Stimulated activated CD4-positive, alpha-beta T cell treated with anti-CD3 and anti-CD28 coated beads, TNF-alpha, amount 100 ng/mL, for 4 hours (primary cell): Measurements from ENCODE around the gene RPL39L.
"Not testable (repeated sequence)": the region's sequence is repeated elsewhere in the genome, so short reads cannot be mapped to it uniquely, and the experiment has no call there.

Source experiments
- DNase-seq, 3 experiments: peaks; one replicate each; pipeline ENCODE4 v3.0.0-alpha.2; 2020; ENCODE audit warnings: low read depth in 3 of 3

The RPL39L gene

GRCh38 chr3:187139895-187140253 is 578 bp upstream of the RPL39L start:
- DNase-seq: no peak

GRCh38 chr3:187136936-187137335 is 2.4 kb downstream of the RPL39L start:
- DNase-seq: no peak

DNA sequence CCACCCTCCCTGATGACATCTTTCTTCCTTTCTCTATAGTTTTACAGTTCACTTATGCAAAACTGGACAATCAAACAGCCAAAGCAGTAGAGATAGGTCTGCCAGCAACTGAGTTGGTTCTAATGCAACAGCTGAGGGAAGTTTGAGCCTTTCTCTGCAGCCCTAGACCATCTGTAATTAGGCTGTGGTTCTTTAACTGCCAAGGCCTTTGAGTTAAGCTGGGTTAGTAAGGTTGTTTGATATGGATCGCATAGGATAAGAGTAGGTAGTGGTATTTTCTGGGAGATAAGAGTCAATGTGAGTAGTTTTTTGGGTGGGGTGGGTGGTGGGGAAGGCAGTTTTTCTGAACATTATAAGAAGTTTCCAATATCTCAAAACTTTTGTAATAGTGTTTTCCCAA is 3.0 kb downstream of the RPL39L start:
- DNase-seq: no peak

DNA sequence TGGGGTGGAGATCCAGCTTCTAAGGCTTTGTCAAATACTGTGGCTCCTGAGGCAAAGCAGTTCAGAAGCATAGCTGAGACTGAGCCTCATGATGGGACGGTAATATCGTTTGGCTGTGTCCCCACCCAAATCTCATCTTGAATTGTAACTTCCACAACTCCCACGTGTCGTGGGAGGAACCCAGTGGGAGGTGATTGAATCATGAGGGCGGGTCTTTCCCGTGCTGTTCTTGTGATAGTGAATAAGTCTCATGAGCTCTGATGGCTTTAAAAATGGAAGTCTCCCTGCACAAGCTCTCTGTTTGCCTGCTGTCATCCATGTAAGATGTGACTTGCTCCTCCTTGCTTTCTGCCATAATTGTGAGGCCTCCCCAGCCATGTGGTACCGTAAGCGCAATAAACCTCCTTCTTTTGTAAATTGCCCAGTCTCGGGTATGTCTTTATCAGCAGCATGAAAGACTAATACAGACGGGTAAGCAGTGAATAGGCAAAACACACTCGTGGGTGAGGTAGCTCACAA is 4.1 kb downstream of the RPL39L start:
- not testable (repeated sequence) for DNase-seq

- DNase-seq: not testable (repeated sequence)
Measured at GRCh38 chr3:187133181-187133580, 6.1 kb downstream of the RPL39L start.

DNA sequence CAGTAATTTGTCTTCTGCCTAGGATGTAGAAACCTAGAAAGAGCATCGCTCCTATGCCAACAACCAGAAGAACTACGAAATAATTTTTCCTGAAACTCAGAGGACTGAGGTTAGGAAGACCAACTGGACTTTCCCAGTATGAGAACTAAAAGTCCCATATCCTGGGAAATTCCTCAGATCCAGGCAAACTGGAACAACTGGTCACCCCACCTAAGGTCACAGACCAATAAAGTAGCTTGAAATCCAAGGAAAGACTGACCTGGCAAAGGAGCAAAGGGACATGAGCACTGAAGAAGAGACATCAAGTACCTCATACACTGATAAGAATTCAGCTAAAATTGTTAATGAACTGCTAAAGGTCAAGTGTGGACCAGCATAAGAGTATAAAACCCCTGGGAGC is 6.6 kb downstream of the RPL39L start:
- no peak for DNase-seq

DNA sequence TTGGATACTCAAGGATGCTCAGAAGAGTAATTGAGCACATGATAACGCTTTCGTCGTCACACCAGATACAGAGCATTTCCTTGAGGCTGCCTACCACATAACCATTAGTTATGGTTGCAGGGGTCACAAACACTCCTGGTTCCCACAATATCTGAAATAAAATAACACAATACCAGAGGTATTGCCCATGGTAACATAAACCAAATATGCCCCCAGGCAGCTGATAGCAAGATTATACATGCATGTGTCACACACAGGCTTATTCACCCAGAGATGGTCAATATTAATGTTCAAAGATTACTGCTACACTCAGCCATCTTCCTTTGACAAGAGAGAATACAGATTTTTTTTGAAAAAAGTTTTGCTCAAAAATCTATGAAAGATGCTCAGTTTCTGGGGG is 7.3 kb downstream of the RPL39L start:
- no peak for DNase-seq

- DNase-seq: peak in 2 of 3 experiments; percentile 16 to 26
Measured at GRCh38 chr3:187130346-187131066, 8.8 kb downstream of the RPL39L start.

DNA sequence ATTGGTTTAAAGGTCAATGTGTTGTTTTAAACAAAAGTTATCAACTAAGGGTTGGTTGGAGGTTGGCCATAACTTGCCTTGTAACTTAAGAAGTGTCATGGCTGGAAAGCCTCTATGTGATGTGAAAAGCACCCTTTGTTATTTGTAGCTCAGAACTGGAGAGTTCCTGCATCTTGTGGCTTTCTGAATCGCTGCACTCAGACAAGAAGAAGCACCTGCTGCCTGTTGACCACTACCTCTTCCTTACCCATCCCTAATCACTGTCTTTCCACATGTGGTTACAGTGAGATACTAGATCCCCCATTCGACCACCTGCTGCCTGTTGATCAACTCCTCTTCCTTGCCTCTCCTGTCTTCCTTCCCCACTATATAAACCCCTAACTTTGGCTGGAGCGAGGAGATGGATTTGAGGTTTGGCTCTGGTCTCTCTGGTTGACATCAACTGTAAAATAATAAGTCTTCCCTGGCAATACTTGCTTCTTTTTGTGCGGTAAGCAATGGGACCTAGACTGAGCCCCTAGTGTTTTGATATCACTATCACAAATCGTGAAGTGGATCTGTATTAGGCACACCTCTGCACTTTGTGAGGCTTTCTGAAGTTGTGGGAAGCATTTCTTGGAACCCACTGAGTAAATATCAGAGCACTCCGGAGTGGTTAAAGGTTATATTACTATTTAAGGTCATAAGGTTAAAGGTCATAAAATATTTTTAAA is 13.8 kb downstream of the RPL39L start:
- no peak for DNase-seq

DNA sequence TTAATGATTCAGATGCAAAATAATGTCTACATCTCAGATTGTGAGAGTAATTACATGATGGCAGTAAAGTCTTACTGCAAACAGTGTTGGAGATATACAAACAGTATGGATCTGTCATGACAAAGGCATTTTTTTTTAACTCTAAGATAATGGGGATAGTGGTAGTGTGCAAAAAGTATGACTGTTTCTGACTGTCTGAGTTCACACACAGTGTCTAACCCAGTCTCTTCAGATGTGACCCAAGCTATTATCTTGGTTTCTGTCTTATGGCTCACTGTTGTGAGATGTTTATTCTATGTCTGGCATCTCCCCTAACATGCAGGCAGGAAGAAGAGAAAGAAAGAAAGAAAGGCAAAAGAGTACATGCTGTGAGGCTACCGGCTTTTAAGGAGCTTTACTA is 17.0 kb downstream of the RPL39L start:
- no peak for DNase-seq

GRCh38 chr3:187120326-187120725 is 19.0 kb downstream of the RPL39L start:
- no peak for DNase-seq

GRCh38 chr3:187114511-187114910 is 24.8 kb downstream of the RPL39L start:
- no peak for DNase-seq

GRCh38 chr3:187112934-187113793 is 26.1 kb downstream of the RPL39L start:
- DNase-seq: no peak

DNA sequence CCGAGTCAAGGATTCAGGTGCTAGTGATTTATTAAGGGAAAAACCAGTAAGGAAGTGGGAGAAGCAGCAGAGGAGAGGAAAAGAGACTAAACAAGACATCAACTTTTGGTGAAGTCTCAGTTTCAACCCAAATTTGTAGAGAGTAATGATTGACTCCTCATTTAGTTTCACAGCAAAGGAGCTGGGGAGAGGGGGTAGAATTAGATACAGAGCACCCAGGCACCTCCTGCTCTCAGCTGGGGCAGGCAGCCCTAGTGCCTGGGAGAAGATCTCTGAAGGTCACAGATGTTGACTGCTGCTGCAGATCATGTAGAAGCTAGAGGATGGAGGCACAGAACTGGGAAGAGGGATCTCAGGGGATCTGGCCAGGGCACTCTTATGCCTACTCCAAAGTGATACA is 29.1 kb downstream of the RPL39L start:
- DNase-seq: no peak

DNA sequence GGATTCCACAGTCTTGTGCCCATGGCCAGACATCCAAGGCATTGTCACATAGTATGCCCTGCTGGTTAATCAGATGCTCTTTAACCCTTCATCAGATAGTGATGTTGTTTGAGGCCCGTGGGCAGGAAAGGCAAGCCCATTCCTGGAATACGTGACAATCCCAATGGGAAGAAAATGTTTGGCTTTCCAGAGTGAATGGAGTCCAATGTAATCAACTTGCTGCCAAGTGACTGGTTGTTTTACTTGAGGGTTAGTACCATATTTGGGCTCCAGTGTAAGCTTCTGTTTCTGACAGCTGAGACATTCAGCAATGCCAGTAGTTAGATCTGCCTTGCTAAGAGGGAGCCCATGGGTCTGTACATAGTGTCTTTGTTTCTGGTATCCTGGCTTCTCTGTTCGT is 31.3 kb downstream of the RPL39L start:
- no peak for DNase-seq

GRCh38 chr3:187105700-187106099 is 33.6 kb downstream of the RPL39L start:
- DNase-seq: no peak

GRCh38 chr3:187104933-187105332 is 34.4 kb downstream of the RPL39L start:
- no peak for DNase-seq

DNA sequence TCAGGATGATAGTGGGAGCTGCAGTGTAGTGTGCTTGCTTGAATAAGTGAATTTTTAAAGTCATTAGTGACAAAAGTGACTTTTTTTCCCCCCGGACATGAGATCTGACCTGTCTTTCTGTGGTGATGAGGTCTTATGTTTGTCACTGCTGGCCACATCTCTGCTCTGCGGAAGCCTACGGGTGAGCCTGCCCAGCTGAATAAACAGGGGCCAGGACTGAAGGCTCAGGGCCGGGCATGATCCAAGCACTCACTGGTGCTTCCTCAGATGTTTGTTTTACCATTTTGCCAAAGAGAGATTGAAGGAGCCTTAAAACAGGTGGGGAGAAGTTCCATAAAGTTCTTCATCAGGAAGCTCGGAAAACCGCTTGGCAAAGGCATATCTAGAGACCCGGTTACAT is 35.0 kb downstream of the RPL39L start:
- DNase-seq: no peak

DNA sequence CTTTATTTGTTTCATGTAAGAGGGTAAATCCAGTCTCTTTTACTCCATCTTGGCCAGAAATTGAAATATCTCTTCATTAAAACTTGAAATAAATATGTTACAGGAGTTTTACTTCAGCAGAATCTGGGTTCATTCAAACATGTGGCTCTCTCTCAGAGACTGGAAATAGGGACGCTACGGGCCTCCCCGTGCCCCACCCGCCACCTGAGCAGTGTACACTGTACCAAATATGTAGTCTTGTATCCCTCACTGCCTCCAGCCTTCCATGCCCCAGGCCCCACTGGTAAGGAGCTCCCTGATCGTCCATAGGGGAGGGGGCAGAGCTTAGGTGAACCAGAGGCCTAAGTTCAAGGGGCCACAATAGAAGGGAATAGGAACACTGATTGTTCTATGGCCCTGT is 36.0 kb downstream of the RPL39L start:
- DNase-seq: no peak

- DNase-seq: no peak
Measured at GRCh38 chr3:187102073-187102634, 37.1 kb downstream of the RPL39L start.

DNA sequence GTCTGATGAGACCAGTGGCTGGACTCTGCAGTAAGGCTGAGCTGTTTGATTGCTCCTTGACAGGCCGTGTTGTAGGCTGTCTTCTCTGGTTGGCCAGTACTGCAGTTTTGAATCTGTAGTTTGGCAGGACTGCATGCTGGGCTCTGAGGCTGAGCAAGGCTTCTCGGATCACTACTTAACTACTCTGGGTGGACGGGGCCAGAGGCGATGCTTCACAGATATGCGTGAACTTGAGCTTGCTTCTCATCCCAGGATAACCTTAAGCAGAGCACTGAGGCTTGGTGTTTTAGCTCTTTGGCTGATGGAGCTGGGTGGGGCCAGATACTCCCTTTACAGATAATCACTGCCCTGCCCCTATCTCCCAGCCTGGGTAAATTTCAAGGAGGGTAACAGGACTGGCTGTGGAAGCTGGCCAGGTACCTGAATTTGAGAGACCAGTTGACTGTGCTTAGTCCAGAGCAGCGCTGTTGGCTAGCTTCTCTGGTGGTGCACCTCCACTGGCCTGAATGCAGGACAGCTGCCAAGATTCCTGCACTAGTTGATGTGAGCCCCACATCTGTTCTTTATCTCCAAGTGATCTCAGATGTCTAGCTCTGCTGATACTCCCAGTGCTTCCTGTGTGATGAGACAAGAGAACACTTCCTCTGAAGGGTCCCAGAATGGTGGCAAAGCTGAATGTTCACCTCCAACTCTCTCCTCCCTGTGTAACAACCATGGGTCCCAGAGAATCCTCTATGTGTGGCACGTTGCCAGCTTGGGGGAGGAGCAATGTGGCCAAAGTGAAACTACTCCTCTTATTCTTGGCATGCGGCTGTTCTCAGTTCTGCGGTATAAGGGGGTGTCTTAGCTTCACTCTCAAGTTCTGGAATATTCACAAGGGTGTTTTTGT is 37.9 kb downstream of the RPL39L start:
- peak; percentile 31 to 55 (median 42) for DNase-seq
